HepG2 (cell line): ENCODE data around the gene KLHL40. TPM values are rescaled to one million over a fixed set of nuclear protein-coding genes. Genes with fewer than 3 reads are reported as not detected.

Source experiments
- DNMT3B ChIP-seq: conservative IDR thresholded peaks from 2 replicates; pipeline ENCODE4 v1.6.1; 2016; ENCODE audit warnings: missing biosample characterization, control low read depth
- HMGA1 ChIP-seq: sonication (generic); formaldehyde crosslinking; conservative IDR thresholded peaks from 2 replicates; pipeline ENCODE4 v1.4.0; 2020; ENCODE audit warnings: missing genetic modification reagents
- HMGXB4 ChIP-seq, 2 experiments: sonication (generic) in 1 of 2; formaldehyde crosslinking in 1 of 2; IDR thresholded peaks; 2 replicates each; pipeline versions ENCODE4 v1.4.0 to v1.6.1; 2018 to 2020; ENCODE audit warnings: missing genetic modification reagents in 2 of 2, borderline replicate concordance in 1 of 2, low read depth in 1 of 2, mild to moderate bottlenecking in 1 of 2, missing biosample characterization in 1 of 2
- MBNL3 ChIP-seq: fragments of 250-450 bp; sonication (Bioruptor Pico); conservative IDR thresholded peaks from 2 replicates; pipeline ENCODE4 v1.8.0; 2022; ENCODE audit warnings: mild to moderate bottlenecking, inconsistent platforms
- MZF1 ChIP-seq: sonication (generic); formaldehyde crosslinking; IDR thresholded peaks from 2 replicates; pipeline ENCODE4 v1.8.1; 2023; ENCODE audit warnings: mild to moderate bottlenecking, missing genetic modification reagents, borderline replicate concordance
- NCOA1 ChIP-seq: sonication (generic); formaldehyde crosslinking; IDR thresholded peaks from 2 replicates; pipeline ENCODE4 v1.9.0; 2021; ENCODE audit warnings: missing genetic modification reagents
- NFIB ChIP-seq: sonication (generic); formaldehyde crosslinking; IDR thresholded peaks from 2 replicates; pipeline ENCODE4 v1.9.0; 2021; ENCODE audit warnings: missing genetic modification reagents, mild to moderate bottlenecking, borderline replicate concordance
- POLR2G ChIP-seq: fragments of 200-400 bp; formaldehyde crosslinking; IDR thresholded peaks from 2 replicates; pipeline ENCODE4 v1.6.1; 2018; ENCODE audit warnings: mild to moderate bottlenecking, low read depth, low read length, moderate library complexity
- RAD51 ChIP-seq: fragments of 450-650 bp; IDR thresholded peaks from 2 replicates; pipeline ENCODE4 v1.6.1; 2016; ENCODE audit warnings: borderline replicate concordance
- SMARCE1 ChIP-seq: fragments of 450-650 bp; IDR thresholded peaks from 2 replicates; pipeline ENCODE4 v1.6.1; 2017; ENCODE audit warnings: borderline replicate concordance
- STAT5B ChIP-seq: sonication (generic); formaldehyde crosslinking; IDR thresholded peaks from 2 replicates; pipeline ENCODE4 v1.4.0; 2020; ENCODE audit warnings: missing genetic modification reagents
- TAF15 ChIP-seq: fragments of 200-400 bp; formaldehyde crosslinking; IDR thresholded peaks from one replicate; pipeline ENCODE4 v1.6.1; 2018; ENCODE audit warnings: mild to moderate bottlenecking, low read depth, low read length; ENCODE audit not compliant: poor library complexity, severe bottlenecking
- TBL1XR1 ChIP-seq: fragments of 150-350 bp; IDR thresholded peaks from 2 replicates; pipeline ENCODE4 v1.6.1; 2014; ENCODE audit warnings: borderline replicate concordance, low read length; ENCODE audit not compliant: partially characterized antibody
- TEF ChIP-seq: sonication (generic); formaldehyde crosslinking; IDR thresholded peaks from 2 replicates; pipeline ENCODE4 v1.5.0; 2020; ENCODE audit warnings: missing genetic modification reagents
- TFDP1 ChIP-seq: IDR thresholded peaks from 2 replicates; pipeline ENCODE4 v1.6.1; 2016; ENCODE audit warnings: missing compliant biosample characterization, missing genetic modification reagents, borderline replicate concordance
- ZBTB46 ChIP-seq: sonication (generic); formaldehyde crosslinking; IDR thresholded peaks from 2 replicates; pipeline ENCODE4 v1.4.0; 2020; ENCODE audit warnings: mild to moderate bottlenecking, missing genetic modification reagents, borderline replicate concordance
- ZNF274 ChIP-seq: sonication (generic); formaldehyde crosslinking; IDR thresholded peaks from 2 replicates; pipeline ENCODE4 v1.5.1; 2020; ENCODE audit warnings: mild to moderate bottlenecking, missing genetic modification reagents
- ZNF30 ChIP-seq: sonication (generic); formaldehyde crosslinking; IDR thresholded peaks from 2 replicates; pipeline ENCODE4 v1.5.0; 2020; ENCODE audit warnings: mild to moderate bottlenecking, missing genetic modification reagents
- ZNF431 ChIP-seq: sonication (generic); formaldehyde crosslinking; IDR thresholded peaks from 2 replicates; pipeline ENCODE4 v1.9.0; 2022; ENCODE audit warnings: missing genetic modification reagents, low read depth, mild to moderate bottlenecking, borderline replicate concordance
- ZNF512 ChIP-seq: sonication (generic); formaldehyde crosslinking; IDR thresholded peaks from 2 replicates; pipeline ENCODE4 v1.4.0; 2020; ENCODE audit warnings: mild to moderate bottlenecking, missing genetic modification reagents
- ZNF530 ChIP-seq: sonication (generic); formaldehyde crosslinking; IDR thresholded peaks from 2 replicates; pipeline ENCODE4 v1.5.0; 2020; ENCODE audit warnings: low read depth, mild to moderate bottlenecking, missing genetic modification reagents
- ZNF572 ChIP-seq: sonication (generic); formaldehyde crosslinking; IDR thresholded peaks from 2 replicates; pipeline ENCODE4 v1.5.1; 2020; ENCODE audit warnings: mild to moderate bottlenecking, missing genetic modification reagents
- ZNF580 ChIP-seq: IDR thresholded peaks from 2 replicates; pipeline ENCODE4 v1.6.1; 2016; ENCODE audit warnings: low read depth, borderline replicate concordance
- polyA plus RNA-seq, 8 experiments: library from polyadenylated mRNA; depleted of rRNA in 3 of 8; stranded (reverse) in 7 of 8; unstranded in 1 of 8; fragments of >200 nt; fragmentation: Illumina TruSeq in 4 of 8; extraction: Trizol in 4 of 8; gene quantifications; 2 replicates each; pipeline versions ENCODE4 v1.2.1 to v1.2.3, GENCODE V29; 2011 to 2016; ENCODE audit warnings: low read depth in 4 of 8, missing spikeins in 1 of 8, mixed read lengths in 1 of 8; ENCODE audit not compliant: insufficient read depth in 1 of 8
- total RNA-seq, 5 experiments: library from RNA; depleted of rRNA; stranded (reverse); fragments of >200 nt; fragmentation: Illumina TruSeq; extraction: Trizol; gene quantifications; 2 replicates each; pipeline ENCODE4 v1.2.3, GENCODE V29; 2016; ENCODE audit warnings: low read depth in 1 of 5

Gene KLHL40
- total and polyA plus RNA-seq, 2 of the 13 experiments (the other 11 are each of a cell fraction or from before 2014, with no cell fraction given), result not detected

GRCh38 chr3:42732196-42732828 lies 47.0 kb downstream of the KLHL40 start (continued):
- TF ChIP-seq HMGA1 (CRISPR knock-in tag), result no peak
- no peak for TF ChIP-seq ZNF30
- no peak for TF ChIP-seq HMGXB4 (CRISPR knock-in tag; IDR thresholded peaks at IDR 0.05; ENCODE audit: borderline replicate concordance in 1 of 2, low read depth in 1 of 2)
- TF ChIP-seq DNMT3B (CRISPR knock-in tag), result no peak; the same call in 1 of the 2 replicates
- TF ChIP-seq NCOA1 (CRISPR knock-in tag), result no peak
- TF ChIP-seq ZNF274, result 0 out of 2 replicates have a peak, but pooled peaks have one; percentile 3
- TF ChIP-seq MZF1 (CRISPR knock-in tag), result no peak
- TF ChIP-seq POLR2G, result peak; percentile 62
- TF ChIP-seq ZNF572, result no peak
- TF ChIP-seq SMARCE1, result no peak
- TF ChIP-seq RAD51, result no peak
- TF ChIP-seq ZNF431 (CRISPR knock-in tag), result peak; percentile 51; the same call in 1 of the 2 replicates
- TF ChIP-seq NFIB (CRISPR knock-in tag), result no peak
- TF ChIP-seq TBL1XR1, result no peak
- TF ChIP-seq ZNF580 (CRISPR knock-in tag), result peak; percentile 90
- no peak for TF ChIP-seq TAF15
- no peak for TF ChIP-seq ZBTB46
- TF ChIP-seq TEF (CRISPR knock-in tag), result no peak
- no peak for TF ChIP-seq ZNF512 (CRISPR knock-in tag)
- no peak for TF ChIP-seq STAT5B (CRISPR knock-in tag)
- TF ChIP-seq MBNL3 (CRISPR knock-in tag), result no peak
- no peak for TF ChIP-seq ZNF530 (CRISPR knock-in tag)
- TF ChIP-seq TFDP1 (CRISPR knock-in tag), result peak; percentile 78
